ENCODE data around the gene MNT. TPM values are rescaled to one million over a fixed set of nuclear protein-coding genes. Genes with fewer than 3 reads are reported as not detected.

Gene MNT
- polyA plus RNA-seq, 1 experiment = 3.1 TPM

DNA sequence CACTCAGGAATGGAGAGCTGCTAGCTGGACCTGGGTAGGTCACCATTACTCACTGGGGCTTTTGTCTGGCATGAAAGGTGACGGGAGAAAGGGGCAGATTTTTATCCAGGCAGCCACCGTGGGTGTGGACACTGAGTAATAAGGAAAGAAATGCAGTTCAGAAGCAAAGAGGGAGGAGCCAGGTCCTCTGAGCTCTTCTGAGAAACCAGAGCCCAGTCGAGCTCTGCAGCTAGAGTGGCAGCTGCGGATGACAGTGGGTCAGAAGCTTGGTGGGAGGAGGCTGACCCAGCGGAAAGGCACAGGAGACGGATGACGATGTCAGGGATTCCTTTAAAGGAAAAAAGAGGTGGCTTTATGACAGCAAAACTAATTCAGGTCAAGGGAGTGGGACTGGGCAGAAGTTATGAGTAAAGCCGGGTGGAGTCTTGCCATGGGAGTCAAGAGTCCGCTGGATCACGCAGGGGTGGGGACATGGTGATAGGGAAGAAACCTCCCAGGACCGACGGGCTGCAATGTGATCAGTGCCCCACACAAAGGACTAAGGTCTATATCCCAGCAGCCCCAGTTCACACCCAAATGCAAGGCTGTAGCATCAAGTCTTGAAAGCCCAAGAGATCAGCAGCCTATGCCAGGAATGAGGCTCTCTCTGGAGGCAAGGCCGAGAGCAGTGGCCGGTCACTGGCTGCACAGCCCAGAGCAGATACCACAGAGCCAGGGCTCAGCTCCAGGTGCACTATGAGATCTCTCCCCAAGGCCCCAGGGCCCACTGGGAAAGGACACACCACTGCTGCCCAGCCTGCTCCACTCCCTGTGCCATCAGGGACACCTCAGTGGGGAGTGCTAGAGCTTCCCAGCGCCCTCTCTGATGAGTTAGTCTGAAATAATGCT, 6.3 kb upstream of the MNT start:
- Histone ChIP-seq H3K36me3 (ENCODE audit: control insufficient read depth, insufficient read depth, low read length) (no peaks in the 10 kb centered on the region), H3K27me3 (ENCODE audit: control insufficient read depth, insufficient read depth, low read length) (no peaks in the 10 kb centered on the region), H3K4me3 (ENCODE audit: low read depth, low read length) (no peak overlapping the region)
- POLR2A ChIA-PET = interaction anchor here (0.9 kb wide), 1 partner anchor 14 kb away, joined by 3 read pairs; no protein-coding TSS in a partner anchor
- DNase-seq (ENCODE audit: low read depth) = peak; percentile 87
- TF ChIP-seq, protein P1, sequence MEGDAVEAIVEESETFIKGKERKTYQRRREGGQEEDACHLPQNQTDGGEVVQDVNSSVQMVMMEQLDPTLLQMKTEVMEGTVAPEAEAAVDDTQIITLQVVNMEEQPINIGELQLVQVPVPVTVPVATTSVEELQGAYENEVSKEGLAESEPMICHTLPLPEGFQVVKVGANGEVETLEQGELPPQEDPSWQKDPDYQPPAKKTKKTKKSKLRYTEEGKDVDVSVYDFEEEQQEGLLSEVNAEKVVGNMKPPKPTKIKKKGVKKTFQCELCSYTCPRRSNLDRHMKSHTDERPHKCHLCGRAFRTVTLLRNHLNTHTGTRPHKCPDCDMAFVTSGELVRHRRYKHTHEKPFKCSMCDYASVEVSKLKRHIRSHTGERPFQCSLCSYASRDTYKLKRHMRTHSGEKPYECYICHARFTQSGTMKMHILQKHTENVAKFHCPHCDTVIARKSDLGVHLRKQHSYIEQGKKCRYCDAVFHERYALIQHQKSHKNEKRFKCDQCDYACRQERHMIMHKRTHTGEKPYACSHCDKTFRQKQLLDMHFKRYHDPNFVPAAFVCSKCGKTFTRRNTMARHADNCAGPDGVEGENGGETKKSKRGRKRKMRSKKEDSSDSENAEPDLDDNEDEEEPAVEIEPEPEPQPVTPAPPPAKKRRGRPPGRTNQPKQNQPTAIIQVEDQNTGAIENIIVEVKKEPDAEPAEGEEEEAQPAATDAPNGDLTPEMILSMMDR (IDR thresholded peaks at IDR 0.05; ENCODE audit: insufficient read depth, low read depth, low read length) = no peak
- CTCF ChIA-PET = interaction anchor here (0.9 to 8.4 kb wide), 4 partner anchors 9 to 24 kb away, joined by 3 to 77 read pairs (median 23); no protein-coding TSS in a partner anchor

DNA sequence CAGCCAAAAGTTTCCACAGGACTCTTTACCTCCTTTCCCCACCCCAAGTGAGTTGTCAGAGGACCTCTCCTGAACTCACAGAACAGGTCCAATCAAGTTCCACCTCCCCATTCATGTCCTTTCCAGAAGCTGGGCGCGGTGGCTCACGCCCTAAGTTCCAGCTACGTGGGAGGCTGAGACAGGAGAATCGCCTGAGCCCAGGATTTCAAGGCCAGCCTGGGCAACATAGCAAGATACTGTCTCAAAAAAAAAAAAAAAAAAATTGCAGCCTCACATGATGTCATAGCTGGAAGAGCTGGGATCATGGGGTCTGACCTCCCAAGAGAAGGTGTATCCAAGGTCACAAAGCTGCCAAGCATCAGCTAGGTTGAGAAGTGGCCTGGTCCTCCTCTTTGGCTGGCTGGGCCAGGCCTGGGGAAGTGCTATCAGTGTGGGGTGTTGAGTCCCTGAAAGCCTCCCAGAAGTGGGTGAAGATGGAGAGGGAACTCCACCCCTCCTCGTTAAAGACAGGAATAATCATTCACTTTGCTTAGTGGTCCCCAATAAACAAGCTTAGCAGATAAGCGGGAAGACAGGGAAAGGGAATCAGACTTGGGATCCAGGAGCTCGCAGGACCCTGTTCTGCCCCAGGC, 5.5 kb upstream of the MNT start:
- POLR2A ChIA-PET = interaction anchor here (0.9 kb wide), 1 partner anchor 13 kb away, joined by 3 read pairs; no protein-coding TSS in a partner anchor
- TF ChIP-seq, protein P1 (IDR thresholded peaks at IDR 0.05; ENCODE audit: insufficient read depth, low read depth, low read length) = no peak
- Histone ChIP-seq H3K4me3 (ENCODE audit: low read depth, low read length) (no peak overlapping the region), H3K36me3 (ENCODE audit: control insufficient read depth, insufficient read depth, low read length) (no peaks in the 10 kb centered on the region), H3K27me3 (ENCODE audit: control insufficient read depth, insufficient read depth, low read length) (no peaks in the 10 kb centered on the region)
- CTCF ChIA-PET = interaction anchor here (0.9 to 8.4 kb wide), 4 partner anchors 10 to 23 kb away, joined by 3 to 77 read pairs (median 23); no protein-coding TSS in a partner anchor
- no peak for DNase-seq (ENCODE audit: low read depth)

DNA sequence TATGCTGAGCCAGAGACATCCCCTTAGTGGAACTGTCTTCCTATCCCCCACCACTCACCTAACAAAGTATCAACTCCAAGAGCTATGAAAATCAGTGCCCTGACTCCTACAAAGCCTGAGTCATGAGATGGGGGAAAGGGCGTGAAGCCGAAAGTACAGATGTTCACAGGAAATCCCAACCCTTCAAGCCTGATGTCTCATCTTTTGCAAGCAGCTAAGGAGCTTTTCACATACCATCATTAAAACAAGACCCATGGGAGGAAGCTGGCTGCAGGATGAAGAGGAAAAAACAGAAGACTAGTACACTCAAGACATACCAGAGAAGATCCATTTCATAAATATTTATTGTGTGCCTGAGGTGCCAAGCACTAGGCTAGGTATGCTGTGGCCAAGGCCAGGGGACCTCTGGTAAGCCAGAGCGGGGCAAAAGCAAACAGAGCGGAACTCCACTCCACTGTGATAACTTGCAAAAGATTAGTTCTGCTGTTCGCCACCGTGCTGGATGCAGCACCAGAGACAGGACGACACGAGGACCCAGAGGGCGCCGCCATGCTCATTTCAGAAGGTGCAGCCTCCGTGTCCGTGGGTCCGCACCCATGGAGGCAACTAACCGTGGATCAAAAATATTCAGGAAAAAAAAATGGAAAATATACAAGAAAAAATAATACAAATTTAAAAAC, 4.5 kb upstream of the MNT start:
- ChIA-PET CTCF (interaction anchor here (1.0 to 8.4 kb wide), 4 partner anchors 11 to 29 kb away, joined by 4 to 77 read pairs (median 13); no protein-coding TSS in a partner anchor), POLR2A (no interaction called here)
- TF ChIP-seq, protein P1 (IDR thresholded peaks at IDR 0.05; ENCODE audit: insufficient read depth, low read depth, low read length) = no peak
- Histone ChIP-seq H3K4me3 (ENCODE audit: low read depth, low read length) (no peak overlapping the region), H3K36me3 (ENCODE audit: control insufficient read depth, insufficient read depth, low read length) (no peaks in the 10 kb centered on the region), H3K27me3 (ENCODE audit: control insufficient read depth, insufficient read depth, low read length) (no peaks in the 10 kb centered on the region)
- peak; percentile 82 for DNase-seq (ENCODE audit: low read depth)

DNA sequence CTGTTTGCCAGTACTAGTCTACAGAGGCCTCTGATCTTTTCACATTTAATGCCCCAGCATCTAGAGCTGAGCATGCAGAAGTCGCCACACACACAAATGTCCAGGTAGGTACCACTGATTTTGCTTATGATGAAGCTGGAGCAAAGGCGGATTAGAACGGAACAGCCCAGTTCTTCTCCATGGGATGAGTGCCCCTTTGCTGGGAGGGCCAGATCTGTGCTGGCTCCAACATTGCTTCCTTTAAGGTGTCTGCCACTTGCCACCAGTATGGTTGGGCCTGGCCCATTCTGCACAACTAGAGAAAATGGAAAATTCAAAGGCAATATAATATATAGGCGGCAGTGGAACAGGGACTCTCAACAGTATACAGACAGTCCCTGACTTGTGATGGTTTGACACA, 2.2 kb upstream of the MNT start:
- DNase-seq (ENCODE audit: low read depth) = no peak
- CTCF ChIA-PET = interaction anchor here (0.9 to 8.4 kb wide), 3 partner anchors 12 to 20 kb away, joined by 3 to 77 read pairs (median 18); no protein-coding TSS in a partner anchor
- POLR2A ChIA-PET = no interaction called here
- Histone ChIP-seq H3K36me3 (ENCODE audit: control insufficient read depth, insufficient read depth, low read length) (peaks cover under 1% of the 10 kb centered on the region; the same call in 1 of the 2 replicates), H3K27me3 (ENCODE audit: control insufficient read depth, insufficient read depth, low read length) (no peaks in the 10 kb centered on the region), H3K4me3 (ENCODE audit: low read depth, low read length) (no peak overlapping the region)
- TF ChIP-seq, protein P1 (IDR thresholded peaks at IDR 0.05; ENCODE audit: insufficient read depth, low read depth, low read length) = no peak

Measured in BJ (cell line).